Mesendoderm (in vitro differentiated cells): Measurements from ENCODE around the gene MORN4.

Experiments used
- DNase-seq: peaks from one replicate; pipeline ENCODE4 v3.0.0; 2013
- H2AK5ac ChIP-seq: 2 replicates; pipeline ENCODE4 v1.6.1; 2013; ENCODE audit warnings: low read length, inconsistent platforms
- H2BK120ac ChIP-seq: 2 replicates; pipeline ENCODE4 v1.6.1; 2013; ENCODE audit warnings: low read depth, mild to moderate bottlenecking, low read length, moderate library complexity, mixed read lengths
- H2BK15ac ChIP-seq: replicated peaks from 2 replicates; pipeline ENCODE4 v1.6.1; 2013; ENCODE audit warnings: low read depth, mild to moderate bottlenecking, moderate library complexity
- H2BK5ac ChIP-seq: 2 replicates; pipeline ENCODE4 v1.6.1; 2013; ENCODE audit warnings: low read length, inconsistent platforms
- H3K18ac ChIP-seq: 2 replicates; pipeline ENCODE4 v1.6.1; 2013; ENCODE audit warnings: mild to moderate bottlenecking, low read length, mixed read lengths
- H3K23ac ChIP-seq: one replicate; pipeline ENCODE4 v1.6.1; 2013; ENCODE audit warnings: low read length
- H3K27ac ChIP-seq: 2 replicates; pipeline ENCODE4 v1.5.1; 2013; ENCODE audit warnings: low read depth, mild to moderate bottlenecking, inconsistent platforms, low read length, moderate library complexity
- H3K27me3 ChIP-seq: 2 replicates; pipeline ENCODE4 v1.6.1; 2013; ENCODE audit warnings: low read length, control low read depth, mild to moderate bottlenecking, inconsistent platforms; ENCODE audit not compliant: insufficient read depth, poor library complexity
- H3K36me3 ChIP-seq: 2 replicates; pipeline ENCODE4 v1.6.1; 2013; ENCODE audit warnings: low read length, inconsistent platforms; ENCODE audit not compliant: control insufficient read depth, insufficient read depth
- H3K4ac ChIP-seq: one replicate; pipeline ENCODE4 v1.6.1; 2013; ENCODE audit warnings: low read depth, mild to moderate bottlenecking, low read length, moderate library complexity
- H3K4me1 ChIP-seq: 2 replicates; pipeline ENCODE4 v1.6.1; 2013; ENCODE audit warnings: low read depth, low read length, inconsistent platforms; ENCODE audit not compliant: control insufficient read depth
- H3K4me2 ChIP-seq: 2 replicates; pipeline ENCODE4 v1.6.1; 2013; ENCODE audit warnings: low read length
- H3K4me3 ChIP-seq: 2 replicates; pipeline ENCODE4 v1.5.1; 2013; ENCODE audit warnings: mild to moderate bottlenecking, low read length
- H3K56ac ChIP-seq: one replicate; pipeline ENCODE4 v1.6.1; 2013; ENCODE audit warnings: low read length
- H3K79me1 ChIP-seq: 2 replicates; pipeline ENCODE4 v1.6.1; 2013; ENCODE audit warnings: low read length, inconsistent platforms
- H3K79me2 ChIP-seq: 2 replicates; pipeline ENCODE4 v1.6.1; 2013; ENCODE audit warnings: mild to moderate bottlenecking, low read length; ENCODE audit not compliant: control insufficient read depth, insufficient read depth
- H3K9ac ChIP-seq: 2 replicates; pipeline ENCODE4 v1.6.1; 2013; ENCODE audit warnings: low read length, inconsistent platforms
- H4K5ac ChIP-seq: one replicate; pipeline ENCODE4 v1.6.1; 2013; ENCODE audit warnings: low read length
- H4K8ac ChIP-seq: one replicate; pipeline ENCODE4 v1.6.1; 2013; ENCODE audit warnings: low read depth, mild to moderate bottlenecking, control low read depth, low read length, moderate library complexity
- WGBS: extraction: QIAGEN DNeasy Blood & Tissue Kit; methylation state at CpG from one replicate; pipeline ENCODE4 v1.1.7; 2013; ENCODE audit warnings: low lambda C conversion rate, missing lambda C conversion rate; ENCODE audit not compliant: insufficient coverage; ENCODE audit errors: extremely low coverage; 5-methylcytosine and 5-hydroxymethylcytosine counted together

The MORN4 gene

DNA sequence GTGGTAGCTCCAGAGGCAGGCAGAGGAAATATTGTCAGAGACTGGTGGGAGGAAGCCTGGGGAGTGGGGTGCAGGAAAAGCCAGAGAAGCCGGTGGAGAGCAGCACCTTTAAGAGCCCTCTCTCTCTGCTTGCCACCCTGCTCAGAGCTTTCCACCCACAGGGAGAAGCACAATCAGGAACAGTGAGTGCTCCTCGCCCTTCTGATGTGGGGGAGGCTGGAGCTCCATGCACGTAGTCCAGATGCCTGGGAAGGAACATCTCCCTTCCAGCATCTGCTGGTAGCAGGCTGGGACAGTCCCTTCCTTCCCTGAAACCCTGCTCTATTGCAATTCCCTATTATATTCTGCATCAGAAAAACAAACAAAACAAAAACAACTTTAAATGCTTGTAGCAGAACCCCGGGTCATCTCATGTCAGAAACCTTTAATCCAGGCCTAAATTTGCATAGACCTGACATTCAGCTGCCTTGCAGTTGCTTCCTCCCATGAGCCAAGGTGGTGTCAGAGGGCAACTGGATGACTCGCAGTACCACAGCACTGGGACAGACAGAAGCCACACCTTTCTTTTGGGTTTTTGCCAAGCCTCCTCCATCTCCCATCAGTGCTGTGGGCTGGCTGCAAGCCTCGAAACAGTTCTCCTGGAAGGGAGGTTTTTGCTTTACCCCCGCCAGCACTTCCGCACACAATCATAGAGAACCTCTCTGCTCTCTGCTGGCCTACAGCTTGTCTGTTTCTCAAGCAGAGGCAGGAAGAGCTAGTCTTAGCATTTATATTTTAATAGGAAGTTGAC, 40.6 kb upstream of the MORN4 start:
- Histone ChIP-seq H3K27ac (no peak overlapping the region), H2BK15ac (no peak overlapping the region), H4K8ac (no peak overlapping the region), H3K18ac (no peak overlapping the region), H3K23ac (no peak overlapping the region), H3K4ac (no peak overlapping the region), H3K4me3 (no peak overlapping the region), H2BK5ac (no peak overlapping the region), H3K79me1 (no peaks in the 10 kb centered on the region), H3K4me2 (no peak overlapping the region), H3K4me1 (no peaks in the 10 kb centered on the region), H3K9ac (no peak overlapping the region), H3K56ac (no peak overlapping the region), H4K5ac (no peak overlapping the region), H3K27me3 (no peaks in the 10 kb centered on the region), H2AK5ac (no peak overlapping the region), H3K36me3 (peaks cover 13% of the 10 kb centered on the region), H2BK120ac (no peak overlapping the region), H3K79me2 (no peaks in the 10 kb centered on the region)
- no CpG with 5 or more reads among the region's 8 CpGs for WGBS
- DNase-seq = no peak

GRCh38 chr10:97669571-97669970, 36.3 kb upstream of the MORN4 start:
- H2BK15ac ChIP-seq = no peak overlapping the region
- no peaks in the 10 kb centered on the region for H3K79me2 ChIP-seq
- H3K79me1 ChIP-seq = no peaks in the 10 kb centered on the region
- no peak overlapping the region for H3K23ac ChIP-seq
- no peak overlapping the region for H2AK5ac ChIP-seq
- H3K4me2 ChIP-seq = no peak overlapping the region
- H3K4me3 ChIP-seq = no peak overlapping the region
- peaks cover 13% of the 10 kb centered on the region for H3K36me3 ChIP-seq
- no peak overlapping the region for H3K18ac ChIP-seq
- no peak overlapping the region for H3K27ac ChIP-seq
- no peaks in the 10 kb centered on the region for H3K4me1 ChIP-seq
- no peak overlapping the region for H3K4ac ChIP-seq
- H4K8ac ChIP-seq = no peak overlapping the region
- no peak overlapping the region for H4K5ac ChIP-seq
- H3K56ac ChIP-seq = no peak overlapping the region
- no peak overlapping the region for H3K9ac ChIP-seq
- no peaks in the 10 kb centered on the region for H3K27me3 ChIP-seq
- no CpG with 5 or more reads among the region's 1 CpG for WGBS
- DNase-seq = no peak
- no peak overlapping the region for H2BK5ac ChIP-seq
- H2BK120ac ChIP-seq = no peak overlapping the region

- Histone ChIP-seq H3K18ac (no peak overlapping the region), H3K56ac (no peak overlapping the region), H3K79me1 (no peaks in the 10 kb centered on the region), H3K4me3 (no peak overlapping the region), H2BK120ac (no peak overlapping the region), H2AK5ac (no peak overlapping the region), H3K23ac (no peak overlapping the region), H3K4me2 (no peak overlapping the region), H4K5ac (no peak overlapping the region), H3K79me2 (no peaks in the 10 kb centered on the region), H2BK5ac (no peak overlapping the region), H3K27me3 (no peaks in the 10 kb centered on the region), H3K4ac (no peak overlapping the region), H3K9ac (no peak overlapping the region), H2BK15ac (no peak overlapping the region), H4K8ac (no peak overlapping the region), H3K36me3 (peaks cover 12% of the 10 kb centered on the region), H3K27ac (no peak overlapping the region), H3K4me1 (no peaks in the 10 kb centered on the region)
- DNase-seq = no peak
- WGBS = no CpG with 5 or more reads among the region's 6 CpGs
Observed at GRCh38 chr10:97667463-97667862, 34.2 kb upstream of the MORN4 start.

DNA sequence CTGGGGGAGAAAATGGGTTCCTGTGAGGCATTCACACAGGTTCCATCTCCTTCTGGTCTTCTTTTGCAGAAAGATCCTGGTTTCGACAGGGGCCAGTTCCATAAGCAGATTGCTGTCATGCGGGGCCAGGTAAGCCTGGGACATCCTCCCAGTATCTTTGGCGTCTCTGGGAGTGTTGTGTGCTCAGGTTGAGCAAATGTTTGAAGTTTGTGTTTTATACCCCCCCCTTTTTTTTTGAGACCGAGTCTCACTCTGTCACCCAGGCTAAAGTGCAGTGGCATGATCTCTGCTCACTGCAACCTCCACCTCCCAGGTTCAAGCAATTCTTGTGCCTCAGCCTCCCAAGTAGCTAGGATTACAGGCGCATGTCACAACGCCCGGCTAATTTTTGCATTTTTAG, 33.7 kb upstream of the MORN4 start:
- Histone ChIP-seq H4K8ac (no peak overlapping the region), H2BK15ac (no peak overlapping the region), H3K4me1 (no peaks in the 10 kb centered on the region), H2AK5ac (no peak overlapping the region), H2BK5ac (no peak overlapping the region), H3K36me3 (peaks cover 14% of the 10 kb centered on the region), H4K5ac (no peak overlapping the region), H3K79me2 (no peaks in the 10 kb centered on the region), H3K4me2 (no peak overlapping the region), H3K79me1 (no peaks in the 10 kb centered on the region), H3K27ac (no peak overlapping the region), H3K4ac (no peak overlapping the region), H3K27me3 (no peaks in the 10 kb centered on the region), H3K23ac (no peak overlapping the region), H3K4me3 (no peak overlapping the region), H3K56ac (no peak overlapping the region), H3K18ac (no peak overlapping the region), H2BK120ac (no peak overlapping the region), H3K9ac (no peak overlapping the region)
- no CpG with 5 or more reads among the region's 7 CpGs for WGBS
- DNase-seq = no peak

GRCh38 chr10:97664282-97664850, 31.1 kb upstream of the MORN4 start:
- Histone ChIP-seq H3K79me2 (no peaks in the 10 kb centered on the region), H2AK5ac (no peak overlapping the region), H3K23ac (no peak overlapping the region), H3K4me2 (no peak overlapping the region), H2BK120ac (no peak overlapping the region), H3K36me3 (peaks cover 13% of the 10 kb centered on the region), H3K27ac (no peak overlapping the region), H3K56ac (no peak overlapping the region), H4K8ac (no peak overlapping the region), H3K18ac (no peak overlapping the region), H3K27me3 (no peaks in the 10 kb centered on the region), H3K4me3 (no peak overlapping the region), H4K5ac (no peak overlapping the region), H3K4me1 (no peaks in the 10 kb centered on the region), H3K4ac (no peak overlapping the region), H2BK5ac (no peak overlapping the region), H2BK15ac (no peak overlapping the region), H3K9ac (no peak overlapping the region), H3K79me1 (no peaks in the 10 kb centered on the region)
- whole genome bisulfite sequencing = no CpG with 5 or more reads among the region's 1 CpG
- DNase-seq = no peak
